ENCODE data around the gene ADCK1.

ADCK1 gene

DNA sequence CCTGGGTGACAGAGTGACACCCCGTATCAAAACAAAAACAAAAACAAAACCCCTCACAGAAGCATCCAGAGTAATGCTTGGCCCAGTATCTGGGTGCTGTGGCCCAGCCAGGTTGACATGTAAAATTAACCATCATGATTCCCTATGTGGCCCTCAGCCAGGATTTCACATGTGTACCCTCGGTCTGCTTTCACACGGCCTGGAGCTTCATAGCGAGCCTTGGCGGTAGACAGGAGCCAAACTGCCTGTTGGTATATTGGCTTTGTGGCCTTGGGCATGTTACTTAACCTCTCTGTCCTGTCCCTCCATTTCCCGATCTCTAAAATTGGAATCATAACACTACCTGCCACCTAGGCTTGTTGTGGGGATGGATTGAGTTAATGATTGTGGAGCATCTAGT lies 65.5 kb downstream of the ADCK1 start:
- no peaks in the 10 kb centered on the region for H3K4me1 ChIP-seq (ENCODE audit: control insufficient read depth, insufficient read depth, low read length)
- TF ChIP-seq OVOL3 (tag by site-specific recombination; IDR thresholded peaks at IDR 0.05) (no peak), ZNF274 (IDR thresholded peaks at IDR 0.05; ENCODE audit: low read length) (no peak), ZNF274 (tag by site-specific recombination; IDR thresholded peaks at IDR 0.05; ENCODE audit: borderline replicate concordance) (no peak), ZFHX2 (tag by site-specific recombination; conservative IDR thresholded peaks at IDR 0.05) (no peak), ZBTB11 (tag by site-specific recombination; conservative IDR thresholded peaks at IDR 0.05; ENCODE audit: low read depth) (no peak), ZIC2 (tag by site-specific recombination; IDR thresholded peaks at IDR 0.05) (no peak), ZNF660 (tag by site-specific recombination; IDR thresholded peaks at IDR 0.05) (no peak), ZNF623 (tag by site-specific recombination; IDR thresholded peaks at IDR 0.05) (no peak), ZEB2 (tag by site-specific recombination; IDR thresholded peaks at IDR 0.05) (no peak), TSHZ1 (tag by site-specific recombination; IDR thresholded peaks at IDR 0.05; ENCODE audit: borderline replicate concordance) (no peak)
- H3K27ac ChIP-seq (ENCODE audit: extremely low read depth, low read depth, low read length) = no peak overlapping the region
- no peaks in the 10 kb centered on the region for H3K9me3 ChIP-seq (ENCODE audit: control insufficient read depth, insufficient read depth, low read depth, low read length)
- ChIA-PET POLR2A (no interaction called here), CTCF (no interaction called here)
- no peak overlapping the region for H3K4me3 ChIP-seq (ENCODE audit: low read depth, low read length)
- H3K36me3 ChIP-seq (ENCODE audit: control insufficient read depth in 2 of 2, insufficient read depth in 1 of 2, low read length in 2 of 2) = no peaks in the 10 kb centered on the region

DNA sequence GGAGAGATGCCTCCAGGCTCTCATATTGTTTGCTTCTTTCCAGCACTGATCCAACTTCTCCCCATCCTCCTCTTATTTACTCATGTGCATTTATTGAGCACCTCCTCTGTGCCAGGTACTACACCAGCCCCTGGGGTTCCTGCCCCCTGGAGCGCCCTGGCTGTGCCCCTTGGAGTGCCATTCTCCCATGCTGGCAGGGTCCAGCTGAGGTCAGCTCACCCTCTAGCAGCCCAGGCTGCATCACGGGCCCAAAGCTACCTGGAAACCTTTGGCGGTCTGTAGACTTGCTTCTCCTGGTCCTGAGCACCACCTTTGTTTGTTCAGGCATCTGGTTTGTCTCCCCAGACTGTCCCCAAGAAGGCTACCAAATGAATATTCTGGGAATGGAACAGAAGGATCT lies 67.0 kb downstream of the ADCK1 start:
- ChIA-PET POLR2A (no interaction called here), CTCF (no interaction called here)
- Histone ChIP-seq H3K36me3 (ENCODE audit: control insufficient read depth in 2 of 2, insufficient read depth in 1 of 2, low read length in 2 of 2) (no peaks in the 10 kb centered on the region), H3K4me1 (ENCODE audit: control insufficient read depth, insufficient read depth, low read length) (no peaks in the 10 kb centered on the region), H3K9me3 (ENCODE audit: control insufficient read depth, insufficient read depth, low read depth, low read length) (no peaks in the 10 kb centered on the region), H3K4me3 (ENCODE audit: low read depth, low read length) (no peak overlapping the region), H3K27ac (ENCODE audit: extremely low read depth, low read depth, low read length) (no peak overlapping the region)
- no peak for TF ChIP-seq ZNF366 (tag by site-specific recombination; conservative IDR thresholded peaks at IDR 0.05)
- TF ChIP-seq ZNF645 (tag by site-specific recombination; IDR thresholded peaks at IDR 0.05) = no peak
- no peak for TF ChIP-seq ZNF707 (tag by site-specific recombination; IDR thresholded peaks at IDR 0.05)
- TF ChIP-seq ZNF133 (tag by site-specific recombination; IDR thresholded peaks at IDR 0.05) = no peak
- no peak for TF ChIP-seq MEIS1 (CRISPR knock-in tag; IDR thresholded peaks at IDR 0.05; ENCODE audit: borderline replicate concordance)
- TF ChIP-seq, protein P1, sequence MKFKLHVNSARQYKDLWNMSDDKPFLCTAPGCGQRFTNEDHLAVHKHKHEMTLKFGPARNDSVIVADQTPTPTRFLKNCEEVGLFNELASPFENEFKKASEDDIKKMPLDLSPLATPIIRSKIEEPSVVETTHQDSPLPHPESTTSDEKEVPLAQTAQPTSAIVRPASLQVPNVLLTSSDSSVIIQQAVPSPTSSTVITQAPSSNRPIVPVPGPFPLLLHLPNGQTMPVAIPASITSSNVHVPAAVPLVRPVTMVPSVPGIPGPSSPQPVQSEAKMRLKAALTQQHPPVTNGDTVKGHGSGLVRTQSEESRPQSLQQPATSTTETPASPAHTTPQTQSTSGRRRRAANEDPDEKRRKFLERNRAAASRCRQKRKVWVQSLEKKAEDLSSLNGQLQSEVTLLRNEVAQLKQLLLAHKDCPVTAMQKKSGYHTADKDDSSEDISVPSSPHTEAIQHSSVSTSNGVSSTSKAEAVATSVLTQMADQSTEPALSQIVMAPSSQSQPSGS (tag by site-specific recombination; IDR thresholded peaks at IDR 0.05; ENCODE audit: low read depth) = no peak
- TF ChIP-seq ZFP37 (tag by site-specific recombination; IDR thresholded peaks at IDR 0.05) = no peak
- no peak for TF ChIP-seq ZNF585B (tag by site-specific recombination; IDR thresholded peaks at IDR 0.05)
- no peak for TF ChIP-seq ZNF530 (tag by site-specific recombination; IDR thresholded peaks at IDR 0.05; ENCODE audit: low read depth)
- TF ChIP-seq KLF16 (tag by site-specific recombination; IDR thresholded peaks at IDR 0.05) = no peak
- TF ChIP-seq ZNF555 (tag by site-specific recombination; conservative IDR thresholded peaks at IDR 0.05) = no peak

Data from HEK293 (cell line).